ENCODE results near the gene ARID1B.

ARID1B gene

GRCh38 chr6:156773476-156773875 is 3.7 kb upstream of the ARID1B start:
- H3K27ac ChIP-seq (ENCODE audit: low read depth, low read length) = no peak overlapping the region

GRCh38 chr6:156773935-156774852 is 3.0 kb upstream of the ARID1B start:
- peak overlapping the region; percentile 98 for H3K27ac ChIP-seq (ENCODE audit: low read depth, low read length)
- H3K9ac ChIP-seq (ENCODE audit: low read length in 5 of 5) = no peak overlapping the region
- peak overlapping the region in 2 of 5 donors; percentile 2 to 44 for H3K4me3 ChIP-seq (ENCODE audit: low read depth in 1 of 5, low read length in 5 of 5)

More at GRCh38 chr6:156773476-156773875, 3.7 kb upstream of the ARID1B start:
- H3K4me3 ChIP-seq (ENCODE audit: low read depth in 1 of 5, low read length in 5 of 5) = no peak overlapping the region
- no peak overlapping the region for H3K9ac ChIP-seq (ENCODE audit: low read length in 5 of 5)
- H3K27me3 ChIP-seq (ENCODE audit: control insufficient read depth in 5 of 5, insufficient read depth in 4 of 5, low read length in 5 of 5) = no peaks in the 10 kb centered on the region
- H3K36me3 ChIP-seq (ENCODE audit: control insufficient read depth in 5 of 5, insufficient read depth in 5 of 5, low read length in 5 of 5) = no peaks in the 10 kb centered on the region
- H3K4me1 ChIP-seq (ENCODE audit: control insufficient read depth in 5 of 5, insufficient read depth in 5 of 5, low read length in 5 of 5) = peaks cover 3 to 21% (median 20%) of the 10 kb centered on the region in 5 donors
- H3K9me3 ChIP-seq (ENCODE audit: control insufficient read depth in 5 of 5, low read length in 5 of 5) = no peaks in the 10 kb centered on the region

GRCh38 chr6:156774863-156775405 is 2.2 kb upstream of the ARID1B start:
- H3K27me3 ChIP-seq (ENCODE audit: control insufficient read depth in 5 of 5, insufficient read depth in 4 of 5, low read length in 5 of 5) = no peaks in the 10 kb centered on the region
- H3K4me1 ChIP-seq (ENCODE audit: control insufficient read depth in 5 of 5, insufficient read depth in 5 of 5, low read length in 5 of 5) = peaks cover 3 to 22% (median 21%) of the 10 kb centered on the region in 5 donors
- no peak overlapping the region for H3K9ac ChIP-seq (ENCODE audit: low read length in 5 of 5)
- H3K27ac ChIP-seq (ENCODE audit: low read depth, low read length) = peak overlapping the region; percentile 98
- no peaks in the 10 kb centered on the region for H3K36me3 ChIP-seq (ENCODE audit: control insufficient read depth in 5 of 5, insufficient read depth in 5 of 5, low read length in 5 of 5)
- H3K9me3 ChIP-seq (ENCODE audit: control insufficient read depth in 5 of 5, low read length in 5 of 5) = no peaks in the 10 kb centered on the region
- H3K4me3 ChIP-seq (ENCODE audit: low read depth in 1 of 5, low read length in 5 of 5) = peak overlapping the region in 2 of 5 donors; percentile 2 to 44

More at GRCh38 chr6:156773935-156774852, 3.0 kb upstream of the ARID1B start:
- Histone ChIP-seq H3K27me3 (ENCODE audit: control insufficient read depth in 5 of 5, insufficient read depth in 4 of 5, low read length in 5 of 5) (no peaks in the 10 kb centered on the region), H3K36me3 (ENCODE audit: control insufficient read depth in 5 of 5, insufficient read depth in 5 of 5, low read length in 5 of 5) (no peaks in the 10 kb centered on the region), H3K4me1 (ENCODE audit: control insufficient read depth in 5 of 5, insufficient read depth in 5 of 5, low read length in 5 of 5) (peaks cover 3 to 21% (median 20%) of the 10 kb centered on the region in 5 donors), H3K9me3 (ENCODE audit: control insufficient read depth in 5 of 5, low read length in 5 of 5) (no peaks in the 10 kb centered on the region)

GRCh38 chr6:156775717-156776116 is 1.5 kb upstream of the ARID1B start:
- peak overlapping the region; percentile 98 for H3K27ac ChIP-seq (ENCODE audit: low read depth, low read length)
- H3K36me3 ChIP-seq (ENCODE audit: control insufficient read depth in 5 of 5, insufficient read depth in 5 of 5, low read length in 5 of 5) = no peaks in the 10 kb centered on the region
- peak overlapping the region in 2 of 5 donors; percentile 35 to 71 for H3K9ac ChIP-seq (ENCODE audit: low read length in 5 of 5)
- H3K9me3 ChIP-seq (ENCODE audit: control insufficient read depth in 5 of 5, low read length in 5 of 5) = no peaks in the 10 kb centered on the region
- H3K27me3 ChIP-seq (ENCODE audit: control insufficient read depth in 5 of 5, insufficient read depth in 4 of 5, low read length in 5 of 5) = no peaks in the 10 kb centered on the region
- peaks cover 3 to 30% (median 28%) of the 10 kb centered on the region in 5 donors for H3K4me1 ChIP-seq (ENCODE audit: control insufficient read depth in 5 of 5, insufficient read depth in 5 of 5, low read length in 5 of 5)
- H3K4me3 ChIP-seq (ENCODE audit: low read depth in 1 of 5, low read length in 5 of 5) = no peak overlapping the region

- Histone ChIP-seq H3K27ac (ENCODE audit: low read depth, low read length) (peak overlapping the region; percentile 98), H3K9me3 (ENCODE audit: control insufficient read depth in 5 of 5, low read length in 5 of 5) (no peaks in the 10 kb centered on the region), H3K36me3 (ENCODE audit: control insufficient read depth in 5 of 5, insufficient read depth in 5 of 5, low read length in 5 of 5) (no peaks in the 10 kb centered on the region), H3K9ac (ENCODE audit: low read length in 5 of 5) (peak overlapping the region; percentile 71 to 97 (median 80)), H3K4me1 (ENCODE audit: control insufficient read depth in 5 of 5, insufficient read depth in 5 of 5, low read length in 5 of 5) (peaks cover 3 to 37% (median 34%) of the 10 kb centered on the region in 5 donors), H3K4me3 (ENCODE audit: low read depth in 1 of 5, low read length in 5 of 5) (peak overlapping the region; percentile 71 to 86 (median 81)), H3K27me3 (ENCODE audit: control insufficient read depth in 5 of 5, insufficient read depth in 4 of 5, low read length in 5 of 5) (no peaks in the 10 kb centered on the region)
Observed at GRCh38 chr6:156776470-156776839, 723 bp upstream of the ARID1B start.

GRCh38 chr6:156777577-156778453 is 637 bp downstream of the ARID1B start:
- Histone ChIP-seq H3K27ac (ENCODE audit: low read depth, low read length) (peak overlapping the region; percentile 98), H3K9ac (ENCODE audit: low read length in 5 of 5) (peak overlapping the region in 4 of 5 donors; percentile 68 to 87 (median 83)), H3K27me3 (ENCODE audit: control insufficient read depth in 5 of 5, insufficient read depth in 4 of 5, low read length in 5 of 5) (no peaks in the 10 kb centered on the region), H3K9me3 (ENCODE audit: control insufficient read depth in 5 of 5, low read length in 5 of 5) (no peaks in the 10 kb centered on the region), H3K36me3 (ENCODE audit: control insufficient read depth in 5 of 5, insufficient read depth in 5 of 5, low read length in 5 of 5) (no peaks in the 10 kb centered on the region), H3K4me3 (ENCODE audit: low read depth in 1 of 5, low read length in 5 of 5) (peak overlapping the region; percentile 68 to 88 (median 75)), H3K4me1 (ENCODE audit: control insufficient read depth in 5 of 5, insufficient read depth in 5 of 5, low read length in 5 of 5) (peaks cover 3 to 45% (median 41%) of the 10 kb centered on the region in 5 donors)

GRCh38 chr6:156778454-156779205 is 1.5 kb downstream of the ARID1B start:
- no peaks in the 10 kb centered on the region for H3K36me3 ChIP-seq (ENCODE audit: control insufficient read depth in 5 of 5, insufficient read depth in 5 of 5, low read length in 5 of 5)
- peaks cover 3 to 52% (median 48%) of the 10 kb centered on the region in 5 donors for H3K4me1 ChIP-seq (ENCODE audit: control insufficient read depth in 5 of 5, insufficient read depth in 5 of 5, low read length in 5 of 5)
- no peaks in the 10 kb centered on the region for H3K27me3 ChIP-seq (ENCODE audit: control insufficient read depth in 5 of 5, insufficient read depth in 4 of 5, low read length in 5 of 5)
- peak overlapping the region in 4 of 5 donors; percentile 72 to 92 (median 82) for H3K4me3 ChIP-seq (ENCODE audit: low read depth in 1 of 5, low read length in 5 of 5)
- peak overlapping the region in 3 of 5 donors; percentile 68 to 90 (median 80) for H3K9ac ChIP-seq (ENCODE audit: low read length in 5 of 5)
- no peaks in the 10 kb centered on the region for H3K9me3 ChIP-seq (ENCODE audit: control insufficient read depth in 5 of 5, low read length in 5 of 5)
- peak overlapping the region; percentile 91 for H3K27ac ChIP-seq (ENCODE audit: low read depth, low read length)

- Histone ChIP-seq H3K27ac (ENCODE audit: low read depth, low read length) (peak overlapping the region; percentile 91), H3K4me1 (ENCODE audit: control insufficient read depth in 5 of 5, insufficient read depth in 5 of 5, low read length in 5 of 5) (peaks cover 3 to 58% (median 55%) of the 10 kb centered on the region in 5 donors), H3K9me3 (ENCODE audit: control insufficient read depth in 5 of 5, low read length in 5 of 5) (no peaks in the 10 kb centered on the region), H3K9ac (ENCODE audit: low read length in 5 of 5) (peak overlapping the region; percentile 82 to 95 (median 88)), H3K4me3 (ENCODE audit: low read depth in 1 of 5, low read length in 5 of 5) (peak overlapping the region; percentile 72 to 96 (median 88)), H3K27me3 (ENCODE audit: control insufficient read depth in 5 of 5, insufficient read depth in 4 of 5, low read length in 5 of 5) (no peaks in the 10 kb centered on the region), H3K36me3 (ENCODE audit: control insufficient read depth in 5 of 5, insufficient read depth in 5 of 5, low read length in 5 of 5) (no peaks in the 10 kb centered on the region)
Observed at GRCh38 chr6:156779206-156780094, 2.3 kb downstream of the ARID1B start.

All from subcutaneous abdominal adipose tissue (tissue), 5 donors.